SK-N-SH treated with all-trans-retinoic acid at 6 μM for 48 hours (cell line): ENCODE data around the gene ZHX3.

ENCODE experiments used
- ATAC-seq: fragments of 200-7000 bp; cut with Tn5 transposase; 3 replicates; pipeline ENCODE4 v1.9.1; 2020; ENCODE audit warnings: mild to moderate bottlenecking, moderate library complexity
- ARNTL ChIP-seq: fragments of 450-650 bp; formaldehyde crosslinking; IDR thresholded peaks from 2 replicates; pipeline ENCODE4 v1.5.0; 2020; ENCODE audit warnings: low read depth, mild to moderate bottlenecking, moderate library complexity, borderline replicate concordance
- BACH2 ChIP-seq: fragments of 250-450 bp; sonication (Bioruptor Pico); IDR thresholded peaks from 2 replicates; pipeline ENCODE4 v1.9.0; 2021; ENCODE audit warnings: mild to moderate bottlenecking, borderline replicate concordance
- CREB5 ChIP-seq: fragments of 250-450 bp; sonication (Bioruptor Pico); IDR thresholded peaks from 2 replicates; pipeline ENCODE4 v1.5.1; 2020; ENCODE audit warnings: low read depth, mild to moderate bottlenecking, moderate library complexity
- CSDC2 ChIP-seq: fragments of 250-450 bp; sonication (Bioruptor Pico); IDR thresholded peaks from 2 replicates; pipeline ENCODE4 v1.5.0; 2020; ENCODE audit warnings: mild to moderate bottlenecking, moderate library complexity
- CSRNP3 ChIP-seq: fragments of 250-450 bp; sonication (Bioruptor Pico); IDR thresholded peaks from 2 replicates; pipeline ENCODE4 v1.5.1; 2021; ENCODE audit warnings: mild to moderate bottlenecking, moderate library complexity
- ESRRG ChIP-seq: fragments of 250-450 bp; sonication (Bioruptor Pico); IDR thresholded peaks from 2 replicates; pipeline ENCODE4 v1.6.1; 2021; ENCODE audit warnings: mild to moderate bottlenecking
- GLIS3 ChIP-seq: fragments of 250-450 bp; sonication (Bioruptor Pico); IDR thresholded peaks from 2 replicates; pipeline ENCODE4 v1.5.0; 2020; ENCODE audit warnings: mild to moderate bottlenecking, moderate library complexity
- ISL1 ChIP-seq: fragments of 250-450 bp; sonication (Bioruptor Pico); IDR thresholded peaks from 2 replicates; pipeline ENCODE4 v2.1.2; 2022; ENCODE audit warnings: mild to moderate bottlenecking, moderate library complexity
- OSR1 ChIP-seq: fragments of 250-450 bp; sonication (Bioruptor Pico); IDR thresholded peaks from 2 replicates; pipeline ENCODE4 v1.8.0; 2022; ENCODE audit warnings: moderate library complexity, mild to moderate bottlenecking, inconsistent platforms
- PATZ1 ChIP-seq: fragments of 250-450 bp; sonication (Bioruptor Pico); IDR thresholded peaks from 2 replicates; pipeline ENCODE4 v1.8.0; 2020; ENCODE audit warnings: mild to moderate bottlenecking, moderate library complexity, borderline replicate concordance
- PPARA ChIP-seq: fragments of 250-450 bp; sonication (Bioruptor Pico); IDR thresholded peaks from 2 replicates; pipeline ENCODE4 v1.5.0; 2020; ENCODE audit warnings: mild to moderate bottlenecking, borderline replicate concordance
- RARB ChIP-seq: fragments of 250-450 bp; sonication (Bioruptor Pico); IDR thresholded peaks from 2 replicates; pipeline ENCODE4 v1.8.0; 2021; ENCODE audit warnings: mild to moderate bottlenecking, moderate library complexity
- SNAI2 ChIP-seq: fragments of 250-450 bp; sonication (Bioruptor Pico); IDR thresholded peaks from 2 replicates; pipeline ENCODE4 v1.5.0; 2020; ENCODE audit warnings: mild to moderate bottlenecking, moderate library complexity
- TCF4 ChIP-seq: fragments of 250-450 bp; sonication (Bioruptor Pico); IDR thresholded peaks from 2 replicates; pipeline ENCODE4 v1.8.0; 2021; ENCODE audit warnings: mild to moderate bottlenecking, moderate library complexity, borderline replicate concordance
- TOX ChIP-seq: fragments of 250-450 bp; sonication (Bioruptor Pico); IDR thresholded peaks from 2 replicates; pipeline ENCODE4 v1.8.0; 2021; ENCODE audit warnings: mild to moderate bottlenecking, moderate library complexity, borderline replicate concordance
- TSHZ2 ChIP-seq: fragments of 250-450 bp; sonication (Bioruptor Pico); IDR thresholded peaks from 2 replicates; pipeline ENCODE4 v1.5.0; 2020; ENCODE audit warnings: mild to moderate bottlenecking, moderate library complexity
- ZC3H10 ChIP-seq: fragments of 250-450 bp; sonication (Bioruptor Pico); IDR thresholded peaks from 2 replicates; pipeline ENCODE4 v1.5.1; 2021; ENCODE audit warnings: mild to moderate bottlenecking, moderate library complexity
- ZFP3 ChIP-seq: fragments of 250-450 bp; sonication (Bioruptor Pico); IDR thresholded peaks from 2 replicates; pipeline ENCODE4 v1.5.0; 2020; ENCODE audit warnings: mild to moderate bottlenecking, moderate library complexity
- ZFP30 ChIP-seq: fragments of 450-650 bp; formaldehyde crosslinking; IDR thresholded peaks from 2 replicates; pipeline ENCODE4 v1.5.0; 2022; ENCODE audit warnings: mild to moderate bottlenecking, moderate library complexity
- ZNF565 ChIP-seq: fragments of 450-650 bp; formaldehyde crosslinking; conservative IDR thresholded peaks from 2 replicates; pipeline ENCODE4 v1.5.0; 2020; ENCODE audit warnings: low read depth, mild to moderate bottlenecking, moderate library complexity
- ZNF70 ChIP-seq: fragments of 450-650 bp; formaldehyde crosslinking; IDR thresholded peaks from 2 replicates; pipeline ENCODE4 v1.5.0; 2020; ENCODE audit warnings: mild to moderate bottlenecking, moderate library complexity
- ZNF8 ChIP-seq: fragments of 450-650 bp; formaldehyde crosslinking; IDR thresholded peaks from 2 replicates; pipeline ENCODE4 v1.5.0; 2020; ENCODE audit warnings: mild to moderate bottlenecking, moderate library complexity

ZHX3 gene

GRCh38 chr20:41174373-41174772 is 143.2 kb downstream of the ZHX3 start:
- TF ChIP-seq RARB (no peak), ZFP30 (no peak), ARNTL (CRISPR knock-in tag) (no peak)
- no peak for ATAC-seq

GRCh38 chr20:41173791-41174341 is 143.7 kb downstream of the ZHX3 start:
- TF ChIP-seq TOX (CRISPR knock-in tag) (no peak), PATZ1 (CRISPR knock-in tag) (no peak), CSRNP3 (CRISPR knock-in tag) (no peak), ZNF565 (CRISPR knock-in tag) (no peak), RARB (no peak), ZC3H10 (CRISPR knock-in tag) (no peak), ZNF70 (CRISPR knock-in tag) (no peak), ZFP3 (CRISPR knock-in tag) (no peak), OSR1 (CRISPR knock-in tag) (no peak), TCF4 (no peak), SNAI2 (CRISPR knock-in tag) (no peak), GLIS3 (CRISPR knock-in tag) (no peak), ARNTL (CRISPR knock-in tag) (no peak), CSDC2 (CRISPR knock-in tag) (no peak), ZNF8 (CRISPR knock-in tag) (no peak), CREB5 (no peak), ESRRG (CRISPR knock-in tag) (no peak)
- no peak for ATAC-seq

- TF ChIP-seq CSDC2 (CRISPR knock-in tag) (no peak), ZFP30 (no peak), BACH2 (no peak)
These were observed 144.3 kb downstream of the ZHX3 start for GRCh38 chr20:41173161-41173721.

GRCh38 chr20:41172296-41173140 is 145.0 kb downstream of the ZHX3 start:
- TF ChIP-seq OSR1 (CRISPR knock-in tag) = no peak

More at GRCh38 chr20:41173161-41173721, 144.3 kb downstream of the ZHX3 start:
- ATAC-seq = peak; percentile 80

GRCh38 chr20:41171736-41172295 is 145.7 kb downstream of the ZHX3 start:
- no peak for ATAC-seq
- TF ChIP-seq ZFP30 = no peak
- no peak for TF ChIP-seq TSHZ2
- no peak for TF ChIP-seq CSDC2 (CRISPR knock-in tag)
- no peak for TF ChIP-seq RARB
- TF ChIP-seq SNAI2 (CRISPR knock-in tag) = no peak
- no peak for TF ChIP-seq ZC3H10 (CRISPR knock-in tag)
- TF ChIP-seq ZNF70 (CRISPR knock-in tag) = no peak
- TF ChIP-seq PPARA = no peak
- TF ChIP-seq ZFP3 (CRISPR knock-in tag) = no peak
- TF ChIP-seq PATZ1 (CRISPR knock-in tag) = no peak
- no peak for TF ChIP-seq ISL1
- TF ChIP-seq CSRNP3 (CRISPR knock-in tag) = no peak
- no peak for TF ChIP-seq GLIS3 (CRISPR knock-in tag)
- TF ChIP-seq OSR1 (CRISPR knock-in tag) = no peak

More at GRCh38 chr20:41172296-41173140, 145.0 kb downstream of the ZHX3 start:
- no peak; the same call in 2 of the 3 replicates for ATAC-seq
